ENCODE measurements around the gene NCAM2. TPM values are rescaled to one million over a fixed set of nuclear protein-coding genes. Genes with fewer than 3 reads are reported as not detected.

The NCAM2 gene
- 0.52 TPM for total RNA-seq
- polyA plus RNA-seq = 0.34 TPM
- long read RNA-seq, donor 1 = 0 reads
- long read RNA-seq, donor 2 = 0 reads
- long read RNA-seq, donor 3 = 0 reads
- long read RNA-seq, donor 4 = 0 reads
- long read RNA-seq, donor 5, full-length matches to known transcripts = 1 of 1 reads
- long read RNA-seq, donor 5, partial matches to known transcripts = 0 of 1 reads
- long read RNA-seq, donor 5, other reads (novel, unspliced or antisense) = 0 of 1 reads
- long read RNA-seq, donor 6 = 0 reads
- long read RNA-seq, donor 7 = 0 reads
- long read RNA-seq, donor 8 = 0 reads
- long read RNA-seq, donor 9 = 0 reads
- long read RNA-seq, donor 10 = 0 reads

DNA sequence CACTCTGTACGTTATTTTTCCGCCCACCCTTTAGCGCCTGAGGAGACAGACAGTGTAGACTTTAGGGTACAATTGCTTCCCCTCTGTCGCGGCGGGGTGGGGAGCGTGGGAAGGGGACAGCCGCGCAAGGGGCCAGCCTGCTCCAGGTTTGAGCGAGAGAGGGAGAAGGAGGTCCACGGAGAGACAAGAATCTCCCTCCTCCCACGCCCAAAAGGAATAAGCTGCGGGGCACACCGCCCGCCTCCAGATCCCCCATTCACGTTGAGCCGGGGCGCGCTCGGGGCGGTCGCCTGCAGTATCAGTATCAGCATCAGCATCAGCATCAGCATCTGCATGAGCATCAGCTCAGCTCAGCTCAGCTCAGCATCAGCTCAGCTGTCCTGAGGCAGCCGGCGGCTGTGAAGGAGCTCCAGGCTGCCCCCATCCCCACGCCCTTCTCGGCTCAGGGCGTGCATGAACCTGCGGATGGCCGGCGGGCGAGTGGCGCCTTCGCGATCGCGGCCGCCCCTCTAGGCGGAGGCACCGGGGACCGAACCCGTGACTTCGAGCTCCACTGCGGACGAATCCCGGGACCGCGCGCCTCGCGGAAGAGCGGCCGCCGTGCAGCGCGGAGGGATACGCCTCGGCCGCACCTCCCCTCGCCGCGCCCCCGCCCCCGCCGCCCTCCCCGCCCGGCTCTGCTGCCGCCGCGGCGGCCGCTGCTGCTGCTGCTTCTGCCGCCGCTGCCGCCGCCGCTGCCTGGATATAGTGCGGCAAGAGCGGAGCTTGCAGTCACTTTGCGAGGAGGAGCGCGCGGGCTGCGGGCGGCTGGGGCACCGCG lies at the start of gene NCAM2:
NCAM2 (plus strand) TSS at position 774 of the 820 bp plus-strand sequence.
- Histone ChIP-seq H3K36me3 (ENCODE audit: control insufficient read depth in 2 of 2, insufficient read depth in 2 of 2, low read length in 1 of 2) (no peaks in the 10 kb centered on the region), H3K9me3 (ENCODE audit: control insufficient read depth in 2 of 2, insufficient read depth in 1 of 2, low read length in 1 of 2) (peaks cover 0 to 4% of the 10 kb centered on the region in 2 donors), H3K27ac (ENCODE audit: low read depth in 1 of 2, low read length in 1 of 2) (no peak within 1 kb of the TSS), H3K4me1 (ENCODE audit: control insufficient read depth in 2 of 2, insufficient read depth in 2 of 2, low read length in 2 of 2) (peaks cover 6 to 8% of the 10 kb centered on the region in 2 donors), H3K4me3 (ENCODE audit: low read length in 2 of 2) (peak within 1 kb of the TSS; percentile 28 to 39), H3K27me3 (ENCODE audit: control insufficient read depth in 2 of 2, insufficient read depth in 1 of 2, low read length in 1 of 2) (peaks cover 15 to 27% of the 10 kb centered on the region in 2 donors)
- 1% methylated on average over 86 of the region's 86 CpGs for WGBS
- DNase-seq (ENCODE audit: low read depth in 6 of 9, low spot score in 9 of 9) = peak in 8 of 9 donors; percentile 13 to 75 (median 45)

DNA sequence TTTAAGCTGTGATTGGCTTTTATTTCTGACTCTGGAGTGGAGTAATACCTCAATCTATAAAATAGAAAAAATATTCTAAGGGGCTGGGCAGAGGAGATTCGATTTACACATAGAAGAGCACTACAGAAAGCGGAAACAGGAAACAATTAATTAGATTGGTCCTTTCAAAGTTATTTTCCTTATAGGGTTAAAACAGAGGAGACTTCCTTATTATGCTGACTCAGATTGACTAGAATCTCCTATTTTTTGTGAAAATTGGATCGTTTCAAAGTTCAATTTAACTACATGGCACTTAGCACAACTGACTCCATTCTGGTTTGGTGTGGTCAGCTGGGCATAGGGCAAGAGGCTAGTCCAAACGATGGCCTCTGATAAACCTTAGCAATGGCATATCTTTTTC lies 48.3 kb upstream of the NCAM2 start:
- no peaks in the 10 kb centered on the region for H3K4me1 ChIP-seq (ENCODE audit: control insufficient read depth in 2 of 2, insufficient read depth in 2 of 2, low read length in 2 of 2)
- H3K27ac ChIP-seq (ENCODE audit: low read depth in 1 of 2, low read length in 1 of 2) = no peak overlapping the region
- no peak for DNase-seq (ENCODE audit: low read depth in 6 of 9, low spot score in 9 of 9)
- H3K9me3 ChIP-seq (ENCODE audit: control insufficient read depth in 2 of 2, insufficient read depth in 1 of 2, low read length in 1 of 2) = no peaks in the 10 kb centered on the region
- WGBS = 46% methylated on average over 4 of the region's 4 CpGs
- H3K36me3 ChIP-seq (ENCODE audit: control insufficient read depth in 2 of 2, insufficient read depth in 2 of 2, low read length in 1 of 2) = no peaks in the 10 kb centered on the region
- no peak overlapping the region for H3K4me3 ChIP-seq (ENCODE audit: low read length in 2 of 2)
- H3K27me3 ChIP-seq (ENCODE audit: control insufficient read depth in 2 of 2, insufficient read depth in 1 of 2, low read length in 1 of 2) = no peaks in the 10 kb centered on the region

DNA sequence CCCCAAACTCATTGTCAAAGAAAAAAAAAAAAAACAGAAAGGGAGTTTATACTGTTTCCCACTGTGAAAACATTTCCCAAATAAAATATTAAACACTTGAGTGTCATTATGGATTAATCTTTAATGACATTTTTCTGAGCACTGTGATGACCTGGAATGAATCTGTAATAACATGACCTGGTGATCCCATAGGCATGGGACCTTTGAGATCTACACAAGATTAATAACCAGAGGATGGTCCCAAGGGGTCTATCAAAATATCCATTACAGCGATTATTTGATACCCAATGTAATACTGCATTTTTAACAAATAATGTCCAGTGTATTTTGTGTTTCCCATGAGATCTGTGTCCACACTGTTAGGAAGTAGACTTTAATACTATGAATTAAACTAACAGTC lies 32.4 kb upstream of the NCAM2 start:
- H3K4me3 ChIP-seq (ENCODE audit: low read length in 2 of 2) = no peak overlapping the region
- H3K4me1 ChIP-seq (ENCODE audit: control insufficient read depth in 2 of 2, insufficient read depth in 2 of 2, low read length in 2 of 2) = no peaks in the 10 kb centered on the region
- no peaks in the 10 kb centered on the region for H3K36me3 ChIP-seq (ENCODE audit: control insufficient read depth in 2 of 2, insufficient read depth in 2 of 2, low read length in 1 of 2)
- no peak for DNase-seq (ENCODE audit: low read depth in 6 of 9, low spot score in 9 of 9)
- H3K27ac ChIP-seq (ENCODE audit: low read depth in 1 of 2, low read length in 1 of 2) = no peak overlapping the region
- H3K27me3 ChIP-seq (ENCODE audit: control insufficient read depth in 2 of 2, insufficient read depth in 1 of 2, low read length in 1 of 2) = no peaks in the 10 kb centered on the region
- 93% methylated on average over 1 of the region's 1 CpG for WGBS
- no peaks in the 10 kb centered on the region for H3K9me3 ChIP-seq (ENCODE audit: control insufficient read depth in 2 of 2, insufficient read depth in 1 of 2, low read length in 1 of 2)

DNA sequence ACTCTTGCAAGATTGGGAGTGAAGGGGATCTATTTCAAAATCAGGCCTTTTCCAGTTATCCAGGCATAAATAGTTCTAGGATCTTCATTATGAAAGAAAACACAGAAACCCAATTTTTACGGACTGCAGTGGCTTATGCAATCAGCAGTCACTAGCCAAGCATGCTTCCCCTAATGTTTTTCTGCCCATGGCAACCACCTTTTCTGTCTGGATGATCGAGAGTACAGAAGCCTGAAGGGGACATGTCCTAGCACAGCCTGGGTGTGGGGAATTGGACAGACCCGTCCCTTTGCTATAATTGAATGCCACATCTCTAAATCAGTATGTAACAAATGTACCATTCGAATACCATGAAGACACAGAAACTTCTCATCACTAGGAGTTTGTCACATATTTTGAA lies 29.8 kb upstream of the NCAM2 start:
- WGBS = 88% methylated on average over 4 of the region's 4 CpGs
- no peak for DNase-seq (ENCODE audit: low read depth in 6 of 9, low spot score in 9 of 9)
- H3K27me3 ChIP-seq (ENCODE audit: control insufficient read depth in 2 of 2, insufficient read depth in 1 of 2, low read length in 1 of 2) = no peaks in the 10 kb centered on the region
- H3K4me1 ChIP-seq (ENCODE audit: control insufficient read depth in 2 of 2, insufficient read depth in 2 of 2, low read length in 2 of 2) = no peaks in the 10 kb centered on the region
- H3K27ac ChIP-seq (ENCODE audit: low read depth in 1 of 2, low read length in 1 of 2) = no peak overlapping the region
- no peaks in the 10 kb centered on the region for H3K36me3 ChIP-seq (ENCODE audit: control insufficient read depth in 2 of 2, insufficient read depth in 2 of 2, low read length in 1 of 2)
- H3K4me3 ChIP-seq (ENCODE audit: low read length in 2 of 2) = no peak overlapping the region
- H3K9me3 ChIP-seq (ENCODE audit: control insufficient read depth in 2 of 2, insufficient read depth in 1 of 2, low read length in 1 of 2) = no peaks in the 10 kb centered on the region

DNA sequence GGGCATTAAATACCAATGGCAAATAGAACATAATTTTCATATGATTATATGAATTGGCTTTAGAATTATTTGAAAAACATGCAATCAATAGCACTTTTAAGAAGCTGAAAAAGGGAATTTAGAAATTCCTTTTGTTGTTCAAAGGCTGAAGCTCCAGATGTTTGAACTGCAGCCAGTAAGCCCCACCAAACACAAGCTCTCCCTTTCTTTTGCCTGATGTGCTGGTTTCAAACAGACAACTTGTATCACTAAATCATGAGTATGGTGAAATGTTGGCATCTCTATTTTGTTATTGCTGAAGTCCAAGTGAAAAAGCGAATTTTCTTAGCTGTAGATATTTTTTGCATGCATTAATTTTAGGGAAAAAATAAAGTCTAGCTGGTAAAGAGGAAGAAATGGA lies 27.5 kb upstream of the NCAM2 start:
- Histone ChIP-seq H3K4me1 (ENCODE audit: control insufficient read depth in 2 of 2, insufficient read depth in 2 of 2, low read length in 2 of 2) (no peaks in the 10 kb centered on the region), H3K36me3 (ENCODE audit: control insufficient read depth in 2 of 2, insufficient read depth in 2 of 2, low read length in 1 of 2) (no peaks in the 10 kb centered on the region), H3K9me3 (ENCODE audit: control insufficient read depth in 2 of 2, insufficient read depth in 1 of 2, low read length in 1 of 2) (no peaks in the 10 kb centered on the region), H3K4me3 (ENCODE audit: low read length in 2 of 2) (no peak overlapping the region), H3K27ac (ENCODE audit: low read depth in 1 of 2, low read length in 1 of 2) (no peak overlapping the region), H3K27me3 (ENCODE audit: control insufficient read depth in 2 of 2, insufficient read depth in 1 of 2, low read length in 1 of 2) (no peaks in the 10 kb centered on the region)
- DNase-seq (ENCODE audit: low read depth in 6 of 9, low spot score in 9 of 9) = no peak
- 75% methylated on average over 1 of the region's 1 CpG for WGBS

GRCh38 chr21:20971296-20971921 lies 26.8 kb upstream of the NCAM2 start:
- no peak overlapping the region for H3K27ac ChIP-seq (ENCODE audit: low read depth in 1 of 2, low read length in 1 of 2)
- H3K4me1 ChIP-seq (ENCODE audit: control insufficient read depth in 2 of 2, insufficient read depth in 2 of 2, low read length in 2 of 2) = no peaks in the 10 kb centered on the region
- no peaks in the 10 kb centered on the region for H3K36me3 ChIP-seq (ENCODE audit: control insufficient read depth in 2 of 2, insufficient read depth in 2 of 2, low read length in 1 of 2)
- DNase-seq (ENCODE audit: low read depth in 6 of 9, low spot score in 9 of 9) = peak in 2 of 9 donors; percentile 7 to 8
- WGBS = 4% methylated on average over 2 of the region's 2 CpGs
- H3K9me3 ChIP-seq (ENCODE audit: control insufficient read depth in 2 of 2, insufficient read depth in 1 of 2, low read length in 1 of 2) = no peaks in the 10 kb centered on the region
- H3K27me3 ChIP-seq (ENCODE audit: control insufficient read depth in 2 of 2, insufficient read depth in 1 of 2, low read length in 1 of 2) = no peaks in the 10 kb centered on the region
- H3K4me3 ChIP-seq (ENCODE audit: low read length in 2 of 2) = no peak overlapping the region

GRCh38 chr21:20994790-20995189 lies 3.4 kb upstream of the NCAM2 start:
- peaks cover 15 to 27% of the 10 kb centered on the region in 2 donors for H3K27me3 ChIP-seq (ENCODE audit: control insufficient read depth in 2 of 2, insufficient read depth in 1 of 2, low read length in 1 of 2)
- DNase-seq (ENCODE audit: low read depth in 6 of 9, low spot score in 9 of 9) = no peak
- 91% methylated on average over 7 of the region's 7 CpGs for WGBS
- H3K4me1 ChIP-seq (ENCODE audit: control insufficient read depth in 2 of 2, insufficient read depth in 2 of 2, low read length in 2 of 2) = peaks cover 6 to 8% of the 10 kb centered on the region in 2 donors
- no peak overlapping the region for H3K4me3 ChIP-seq (ENCODE audit: low read length in 2 of 2)
- H3K9me3 ChIP-seq (ENCODE audit: control insufficient read depth in 2 of 2, insufficient read depth in 1 of 2, low read length in 1 of 2) = peaks cover 0 to 4% of the 10 kb centered on the region in 2 donors
- no peak overlapping the region for H3K27ac ChIP-seq (ENCODE audit: low read depth in 1 of 2, low read length in 1 of 2)
- no peaks in the 10 kb centered on the region for H3K36me3 ChIP-seq (ENCODE audit: control insufficient read depth in 2 of 2, insufficient read depth in 2 of 2, low read length in 1 of 2)

GRCh38 chr21:20996421-20997310 lies 1.5 kb upstream of the NCAM2 start:
- no peak overlapping the region for H3K4me3 ChIP-seq (ENCODE audit: low read length in 2 of 2)
- peaks cover 6 to 8% of the 10 kb centered on the region in 2 donors for H3K4me1 ChIP-seq (ENCODE audit: control insufficient read depth in 2 of 2, insufficient read depth in 2 of 2, low read length in 2 of 2)
- WGBS = 47% methylated on average over 27 of the region's 27 CpGs
- H3K36me3 ChIP-seq (ENCODE audit: control insufficient read depth in 2 of 2, insufficient read depth in 2 of 2, low read length in 1 of 2) = no peaks in the 10 kb centered on the region
- no peak overlapping the region for H3K27ac ChIP-seq (ENCODE audit: low read depth in 1 of 2, low read length in 1 of 2)
- no peak for DNase-seq (ENCODE audit: low read depth in 6 of 9, low spot score in 9 of 9)
- H3K27me3 ChIP-seq (ENCODE audit: control insufficient read depth in 2 of 2, insufficient read depth in 1 of 2, low read length in 1 of 2) = peaks cover 15 to 27% of the 10 kb centered on the region in 2 donors
- peaks cover 0 to 4% of the 10 kb centered on the region in 2 donors for H3K9me3 ChIP-seq (ENCODE audit: control insufficient read depth in 2 of 2, insufficient read depth in 1 of 2, low read length in 1 of 2)

Measured in thymus (tissue), 14 donors.